B cell (primary cell): ENCODE results near the gene SPATA20. TPM values are rescaled to one million over a fixed set of nuclear protein-coding genes. Genes with fewer than 3 reads are reported as not detected.

ENCODE experiments used
- ATAC-seq: fragments of 200-7000 bp; cut with Tn5 transposase; one replicate; pipeline ENCODE4 v1.10.0; 2021; ENCODE audit warnings: low read depth, mild to moderate bottlenecking, moderate number of reproducible peaks, moderate library complexity
- CTCF ChIA-PET: fragments of 350-600 bp; sonication (Branson Sonifier 250); formaldehyde crosslinking; loops from one replicate; lab custom pipeline; 2021; ENCODE audit warnings: antibody characterized with exemption, inconsistent platforms; lab: Charles Lee
- POLR2A ChIA-PET: fragments of 350-600 bp; sonication (Branson Sonifier 250); formaldehyde crosslinking; loops from one replicate; lab custom pipeline; 2021; ENCODE audit warnings: antibody characterized with exemption; lab: Charles Lee
- DNase-seq: peaks from one replicate; pipeline ENCODE4 v3.0.0; 2013
- H2AFZ ChIP-seq: 2 replicates; pipeline ENCODE4 v1.6.1; 2012; ENCODE audit warnings: mild to moderate bottlenecking, low read depth, low read length; ENCODE audit not compliant: insufficient read depth, poor library complexity, severe bottlenecking
- H3K27ac ChIP-seq, 2 donors: 1 replicate in 1 of 2; 2 replicates in 1 of 2; pipeline ENCODE4 v1.5.1; 2012 to 2013; ENCODE audit warnings: low read length in 2 of 2, mild to moderate bottlenecking in 2 of 2, moderate library complexity in 1 of 2
- H3K27me3 ChIP-seq, 4 experiments: fragments of 200-600 bp in 1 of 4; sonication (generic) in 1 of 4; replicated peaks in 1 of 4; 1 replicate in 2 of 4; 2 replicates in 2 of 4; pipeline versions ENCODE4 v1.6.1 to v1.7.0; 2013 to 2016; ENCODE audit warnings: low read length in 3 of 4, mild to moderate bottlenecking in 2 of 4, mixed read lengths in 1 of 4, moderate library complexity in 1 of 4; ENCODE audit not compliant: insufficient read depth in 4 of 4, control insufficient read depth in 3 of 4; ENCODE audit errors: control extremely low read depth in 1 of 4
- H3K36me3 ChIP-seq, 2 experiments: replicated peaks in 1 of 2; 1 replicate in 1 of 2; 2 replicates in 1 of 2; pipeline versions ENCODE4 v1.6.1 to v1.7.1; 2013; ENCODE audit warnings: low read length in 1 of 2; ENCODE audit not compliant: insufficient read depth in 2 of 2, control insufficient read depth in 1 of 2; ENCODE audit errors: control extremely low read depth in 1 of 2, extremely low read depth in 1 of 2
- H3K4me1 ChIP-seq, 2 donors: fragments of 200-600 bp in 1 of 2; sonication (generic) in 1 of 2; 1 replicate in 1 of 2; 2 replicates in 1 of 2; pipeline versions ENCODE4 v1.5.1 to v1.6.1; 2013 to 2017; ENCODE audit warnings: low read length in 2 of 2; ENCODE audit not compliant: control insufficient read depth in 2 of 2, insufficient read depth in 2 of 2
- H3K4me2 ChIP-seq: replicated peaks from 2 replicates; pipeline ENCODE3; 2012; ENCODE audit warnings: mild to moderate bottlenecking, low read depth, low read length; ENCODE audit not compliant: poor library complexity, severe bottlenecking
- H3K4me3 ChIP-seq, 5 experiments: fragments of 200-600 bp in 1 of 5; sonication (generic) in 1 of 5; 1 replicate in 3 of 5; 2 replicates in 2 of 5; pipeline versions ENCODE4 v1.5.1 to v1.7.0; 2011 to 2016; ENCODE audit warnings: low read length in 4 of 5, mild to moderate bottlenecking in 4 of 5, low read depth in 2 of 5, control low read depth in 1 of 5, moderate library complexity in 1 of 5; ENCODE audit not compliant: insufficient read depth in 1 of 5; ENCODE audit errors: control extremely low read depth in 1 of 5, extremely low read depth in 1 of 5
- H3K79me2 ChIP-seq: fragments of 200-600 bp; sonication (generic); one replicate; pipeline ENCODE4 v1.6.0; 2016; ENCODE audit warnings: low read length; ENCODE audit not compliant: control insufficient read depth, insufficient read depth
- H3K9ac ChIP-seq: fragments of 200-600 bp; sonication (generic); 2 replicates; pipeline ENCODE4 v1.6.1; 2017; ENCODE audit warnings: mild to moderate bottlenecking, low read length, moderate library complexity
- H3K9me3 ChIP-seq, 3 donors: one replicate each; pipeline versions ENCODE4 v1.6.1 to v1.7.1; 2013; ENCODE audit warnings: low read length in 2 of 3; ENCODE audit not compliant: control insufficient read depth in 2 of 3, insufficient read depth in 1 of 3; ENCODE audit errors: control extremely low read depth in 1 of 3
- H4K20me1 ChIP-seq: 2 replicates; pipeline ENCODE4 v1.6.0; 2012; ENCODE audit warnings: mild to moderate bottlenecking, low read length; ENCODE audit not compliant: insufficient read depth, control insufficient read depth, poor library complexity, severe bottlenecking
- H3K27ac Mint-ChIP-seq: one replicate; pipeline ENCODE4 v1.8.0; 2021; ENCODE audit warnings: mixed read lengths
- H3K27me3 Mint-ChIP-seq: one replicate; pipeline ENCODE4 v1.8.0; 2021; ENCODE audit warnings: mixed read lengths
- H3K4me1 Mint-ChIP-seq: one replicate; pipeline ENCODE4 v1.8.0; 2021; ENCODE audit warnings: mixed read lengths
- H3K4me3 Mint-ChIP-seq: one replicate; pipeline ENCODE4 v1.8.0; 2021; ENCODE audit warnings: mixed read lengths
- H3K9me3 Mint-ChIP-seq: one replicate; pipeline ENCODE4 v1.8.0; 2022; ENCODE audit warnings: mixed read lengths; ENCODE audit not compliant: insufficient read depth
- EZH2 ChIP-seq: IDR thresholded peaks from 2 replicates; pipeline ENCODE4 v1.6.1; 2012; ENCODE audit warnings: borderline replicate concordance, low read depth, mild to moderate bottlenecking, moderate library complexity, low read length; ENCODE audit not compliant: insufficient read depth, poor library complexity, severe bottlenecking
- WGBS: methylation state at CpG from one replicate; pipeline ENCODE4 v1.1.5; 2013; ENCODE audit warnings: missing lambda C conversion rate; ENCODE audit not compliant: insufficient coverage; 5-methylcytosine and 5-hydroxymethylcytosine counted together
- intact Hi-C: fragments of 100-400 bp; cut with micrococcal nuclease; formaldehyde crosslinking; loops from one replicate; pipeline ENCODE4 v1.10.0; 2022
- polyA plus RNA-seq: library from polyadenylated mRNA; depleted of rRNA; stranded (reverse); fragments of >200 nt; gene quantifications from 2 replicates; pipeline ENCODE4 v1.2.3, GENCODE V29; 2012
- total RNA-seq, 2 donors: library from RNA; stranded (reverse); fragments of 120-200 nt in 1 of 2; gene quantifications; 1 replicate in 1 of 2; 2 replicates in 1 of 2; pipeline versions ENCODE4 v1.2.3 to v1.2.4, GENCODE V29; 2013 to 2022
- TF ChIP-seq, protein P1 (sequence below): fragments of 200-600 bp; IDR thresholded peaks from one replicate; pipeline ENCODE4 v1.8.0; 2022; ENCODE audit warnings: antibody characterized with exemption, mild to moderate bottlenecking

The SPATA20 gene
- total and polyA plus RNA-seq, 2 donors (not counting 1 experiment from before 2014, with no cell fraction given) = 61.7 to 68.5 TPM

DNA sequence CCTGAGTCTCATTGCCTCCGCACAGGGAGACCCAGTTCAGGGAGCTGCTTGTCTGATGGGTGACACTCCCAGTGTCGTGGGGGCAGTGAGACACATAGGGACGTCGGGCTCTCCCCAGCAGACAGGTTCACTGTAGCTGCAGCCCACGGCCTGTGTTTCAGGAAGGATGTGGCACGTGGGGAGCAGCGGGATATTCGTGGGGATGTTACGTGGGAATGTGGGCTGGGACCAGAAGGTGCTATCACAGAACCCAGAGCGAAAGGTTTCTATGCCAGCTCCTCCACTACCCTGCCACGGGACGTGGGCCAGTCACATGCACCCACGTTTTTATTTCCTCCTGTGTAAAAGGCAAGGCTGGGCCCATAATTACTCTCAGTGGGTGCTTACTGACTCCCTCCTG, 29.9 kb downstream of the SPATA20 start:
- Mint-ChIP-seq H3K4me3 (no peak overlapping the region), H3K4me1 (no peaks in the 10 kb centered on the region), H3K27ac (no peak overlapping the region), H3K27me3 (peaks cover 30% of the 10 kb centered on the region), H3K9me3 (no peaks in the 10 kb centered on the region)
- TF ChIP-seq, protein P1, sequence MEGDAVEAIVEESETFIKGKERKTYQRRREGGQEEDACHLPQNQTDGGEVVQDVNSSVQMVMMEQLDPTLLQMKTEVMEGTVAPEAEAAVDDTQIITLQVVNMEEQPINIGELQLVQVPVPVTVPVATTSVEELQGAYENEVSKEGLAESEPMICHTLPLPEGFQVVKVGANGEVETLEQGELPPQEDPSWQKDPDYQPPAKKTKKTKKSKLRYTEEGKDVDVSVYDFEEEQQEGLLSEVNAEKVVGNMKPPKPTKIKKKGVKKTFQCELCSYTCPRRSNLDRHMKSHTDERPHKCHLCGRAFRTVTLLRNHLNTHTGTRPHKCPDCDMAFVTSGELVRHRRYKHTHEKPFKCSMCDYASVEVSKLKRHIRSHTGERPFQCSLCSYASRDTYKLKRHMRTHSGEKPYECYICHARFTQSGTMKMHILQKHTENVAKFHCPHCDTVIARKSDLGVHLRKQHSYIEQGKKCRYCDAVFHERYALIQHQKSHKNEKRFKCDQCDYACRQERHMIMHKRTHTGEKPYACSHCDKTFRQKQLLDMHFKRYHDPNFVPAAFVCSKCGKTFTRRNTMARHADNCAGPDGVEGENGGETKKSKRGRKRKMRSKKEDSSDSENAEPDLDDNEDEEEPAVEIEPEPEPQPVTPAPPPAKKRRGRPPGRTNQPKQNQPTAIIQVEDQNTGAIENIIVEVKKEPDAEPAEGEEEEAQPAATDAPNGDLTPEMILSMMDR = no peak
- TF ChIP-seq EZH2 = no peak
- Histone ChIP-seq H3K4me1 (no peaks in the 10 kb centered on the region), H3K36me3 (no peaks in the 10 kb centered on the region), H3K4me3 (no peak overlapping the region), H3K27me3 (peaks cover 0 to 8% (median 3%) of the 10 kb centered on the region in 4 experiments), H2AFZ (no peak overlapping the region), H3K9me3 (no peaks in the 10 kb centered on the region), H4K20me1 (no peaks in the 10 kb centered on the region), H3K79me2 (no peaks in the 10 kb centered on the region), H3K4me2 (no peak overlapping the region), H3K9ac (no peak overlapping the region), H3K27ac (no peak overlapping the region)
- intact Hi-C loops = no loop called here
- POLR2A ChIA-PET = no interaction called here
- WGBS = 67% methylated on average over 13 of the region's 13 CpGs
- ATAC-seq = no peak
- CTCF ChIA-PET = interaction anchor here (0.7 kb wide), 1 partner anchor 61 kb away, joined by 3 read pairs; no protein-coding TSS in a partner anchor
- DNase-seq = no peak

DNA sequence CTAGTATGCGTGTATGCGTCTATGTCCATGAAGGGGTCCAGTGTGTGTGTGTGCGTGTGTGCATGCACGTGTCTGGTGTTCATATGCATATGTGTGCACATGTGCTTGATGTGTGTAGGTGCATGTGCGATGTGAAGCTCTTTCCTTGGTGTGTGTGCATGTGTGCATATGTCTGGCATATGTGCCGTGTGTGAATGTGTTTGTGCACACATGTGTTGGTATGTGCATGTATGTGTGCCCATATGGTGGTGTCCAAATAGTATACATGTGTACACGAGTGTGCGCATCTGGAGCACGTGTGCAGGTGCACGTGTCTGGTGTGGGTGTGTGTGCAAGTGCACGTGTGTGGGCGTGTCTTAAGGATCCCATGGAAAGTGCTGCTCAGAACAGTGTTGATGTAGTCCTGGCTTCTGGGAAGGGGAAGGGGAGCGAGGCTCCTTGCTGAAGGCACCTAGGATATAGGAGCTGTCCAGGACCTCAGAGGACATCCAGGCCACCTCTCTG, 30.5 kb downstream of the SPATA20 start:
- Mint-ChIP-seq H3K4me3 (no peak overlapping the region), H3K9me3 (no peaks in the 10 kb centered on the region), H3K27me3 (peaks cover 35% of the 10 kb centered on the region), H3K4me1 (no peaks in the 10 kb centered on the region), H3K27ac (no peak overlapping the region)
- H3K4me1 ChIP-seq = no peaks in the 10 kb centered on the region
- peaks cover 0 to 8% (median 3%) of the 10 kb centered on the region in 4 experiments for H3K27me3 ChIP-seq
- CTCF ChIA-PET = interaction anchor here (0.7 kb wide), 1 partner anchor 62 kb away, joined by 3 read pairs; no protein-coding TSS in a partner anchor
- no peak for ATAC-seq
- POLR2A ChIA-PET = no interaction called here
- DNase-seq = no peak
- no peaks in the 10 kb centered on the region for H3K9me3 ChIP-seq
- intact Hi-C loops = no loop called here
- H2AFZ ChIP-seq = no peak overlapping the region
- no peak overlapping the region for H3K4me3 ChIP-seq
- TF ChIP-seq, protein P1 = no peak
- no peak for TF ChIP-seq EZH2
- no peak overlapping the region for H3K9ac ChIP-seq
- H3K4me2 ChIP-seq = no peak overlapping the region
- WGBS = 90% methylated on average over 13 of the region's 13 CpGs
- no peaks in the 10 kb centered on the region for H3K36me3 ChIP-seq
- no peaks in the 10 kb centered on the region for H3K79me2 ChIP-seq
- no peaks in the 10 kb centered on the region for H4K20me1 ChIP-seq
- H3K27ac ChIP-seq = no peak overlapping the region
